ENCODE results near the gene MAN2A1. TPM values are rescaled to one million over a fixed set of nuclear protein-coding genes. Genes with fewer than 3 reads are reported as not detected.

The MAN2A1 gene
- polyA plus RNA-seq, 1 donor (not counting 4 experiments of a cell fraction or from before 2014, with no cell fraction given) = 63.8 TPM

DNA sequence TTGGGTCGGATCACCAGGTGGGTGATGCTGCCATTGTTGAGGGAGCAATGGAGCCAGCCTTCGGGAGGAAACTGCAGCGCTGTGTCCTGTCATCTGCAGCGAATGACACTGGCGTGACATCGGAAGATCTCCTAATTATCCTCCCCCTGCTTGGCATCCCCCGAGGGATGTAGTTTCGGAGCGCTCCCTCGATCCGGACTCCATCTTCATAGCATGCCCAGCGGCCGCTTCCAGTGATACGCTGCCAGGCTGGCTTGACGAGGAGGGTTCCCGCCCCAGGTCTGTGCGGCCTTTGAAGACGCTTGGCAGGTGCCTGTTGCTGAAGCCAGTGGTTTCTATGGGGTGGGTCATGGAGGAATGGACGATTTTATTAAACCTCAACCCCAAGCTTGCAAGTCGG, 194.9 kb downstream of the MAN2A1 start:
- H3K79me2 ChIP-seq (ENCODE audit: control insufficient read depth, insufficient read depth, low read length) = no peaks in the 10 kb centered on the region
- H3K4me1 ChIP-seq (ENCODE audit: control insufficient read depth, extremely low read depth, insufficient read depth, low read length) = no peaks in the 10 kb centered on the region
- H4K20me1 ChIP-seq (ENCODE audit: control insufficient read depth, extremely low read depth, insufficient read depth, low read length) = no peaks in the 10 kb centered on the region
- no peak overlapping the region for H3K27ac ChIP-seq (ENCODE audit: control insufficient read depth, insufficient read depth, low read length)
- FAIRE-seq (no peak), DNase-seq (ENCODE audit: low read depth, low spot score) (no peak)
- no peaks in the 10 kb centered on the region for H3K36me3 ChIP-seq (ENCODE audit: control insufficient read depth in 2 of 2, extremely low read depth in 1 of 2, insufficient read depth in 2 of 2, low read length in 2 of 2)
- no peak overlapping the region for H3K4me2 ChIP-seq (ENCODE audit: control insufficient read depth, extremely low read depth, insufficient read depth, low read depth, low read length)
- H3K4me3 ChIP-seq (ENCODE audit: control insufficient read depth in 2 of 3, extremely low read depth in 1 of 3, insufficient read depth in 2 of 3, low read depth in 1 of 3, low read length in 3 of 3) = no peak overlapping the region
- no peak overlapping the region for H2AFZ ChIP-seq (ENCODE audit: control insufficient read depth, low read length)
- no peaks in the 10 kb centered on the region for H3K27me3 ChIP-seq (ENCODE audit: control insufficient read depth, extremely low read depth, insufficient read depth, low read length)
- dilution Hi-C loops (cut with MboI; ENCODE audit: extremely low pct_ligation_motif_present, low sequenced_read_pairs) = no loop called here
- no peaks in the 10 kb centered on the region for H3K9me3 ChIP-seq (ENCODE audit: control insufficient read depth, low read depth, low read length)
- TF ChIP-seq, protein P1, sequence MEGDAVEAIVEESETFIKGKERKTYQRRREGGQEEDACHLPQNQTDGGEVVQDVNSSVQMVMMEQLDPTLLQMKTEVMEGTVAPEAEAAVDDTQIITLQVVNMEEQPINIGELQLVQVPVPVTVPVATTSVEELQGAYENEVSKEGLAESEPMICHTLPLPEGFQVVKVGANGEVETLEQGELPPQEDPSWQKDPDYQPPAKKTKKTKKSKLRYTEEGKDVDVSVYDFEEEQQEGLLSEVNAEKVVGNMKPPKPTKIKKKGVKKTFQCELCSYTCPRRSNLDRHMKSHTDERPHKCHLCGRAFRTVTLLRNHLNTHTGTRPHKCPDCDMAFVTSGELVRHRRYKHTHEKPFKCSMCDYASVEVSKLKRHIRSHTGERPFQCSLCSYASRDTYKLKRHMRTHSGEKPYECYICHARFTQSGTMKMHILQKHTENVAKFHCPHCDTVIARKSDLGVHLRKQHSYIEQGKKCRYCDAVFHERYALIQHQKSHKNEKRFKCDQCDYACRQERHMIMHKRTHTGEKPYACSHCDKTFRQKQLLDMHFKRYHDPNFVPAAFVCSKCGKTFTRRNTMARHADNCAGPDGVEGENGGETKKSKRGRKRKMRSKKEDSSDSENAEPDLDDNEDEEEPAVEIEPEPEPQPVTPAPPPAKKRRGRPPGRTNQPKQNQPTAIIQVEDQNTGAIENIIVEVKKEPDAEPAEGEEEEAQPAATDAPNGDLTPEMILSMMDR (optimal IDR thresholded peaks at IDR 0.05 in 1 of 3, IDR thresholded peaks at IDR 0.05 in 1 of 3, conservative IDR thresholded peaks at IDR 0.05 in 1 of 3; ENCODE audit: extremely low read depth in 1 of 3, insufficient read depth in 2 of 3, low read length in 3 of 3) = no peak
- no peak for TF ChIP-seq EZH2 (IDR thresholded peaks at IDR 0.05; ENCODE audit: low read length)
- H3K9ac ChIP-seq (ENCODE audit: control insufficient read depth, extremely low read depth, insufficient read depth, low read length) = no peak overlapping the region
- H3K9me1 ChIP-seq (ENCODE audit: control insufficient read depth, extremely low read depth, insufficient read depth, low read length) = no peaks in the 10 kb centered on the region

DNA sequence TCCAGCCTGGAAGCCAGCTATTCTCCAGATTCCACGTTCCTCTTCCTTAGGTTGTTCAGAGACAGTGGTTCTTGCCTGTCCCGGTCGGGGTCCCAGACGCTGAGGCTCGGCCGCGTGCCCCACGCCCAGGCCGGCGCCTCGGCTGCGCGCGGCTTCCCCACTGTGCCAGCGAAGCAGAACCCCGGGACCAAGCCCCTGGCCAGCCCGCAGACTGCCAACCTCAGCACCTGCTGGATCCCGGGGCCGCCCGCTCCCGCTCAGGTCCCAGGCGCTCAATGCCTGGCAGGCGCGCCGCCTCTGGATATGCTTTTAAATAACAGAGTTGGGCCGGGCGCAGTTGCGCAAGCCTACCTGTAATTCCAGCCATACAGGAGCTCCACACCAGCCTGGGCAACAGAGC, 195.5 kb downstream of the MAN2A1 start:
- no peaks in the 10 kb centered on the region for H3K4me1 ChIP-seq (ENCODE audit: control insufficient read depth, extremely low read depth, insufficient read depth, low read length)
- H3K9ac ChIP-seq (ENCODE audit: control insufficient read depth, extremely low read depth, insufficient read depth, low read length) = no peak overlapping the region
- no peak overlapping the region for H3K27ac ChIP-seq (ENCODE audit: control insufficient read depth, insufficient read depth, low read length)
- no peaks in the 10 kb centered on the region for H4K20me1 ChIP-seq (ENCODE audit: control insufficient read depth, extremely low read depth, insufficient read depth, low read length)
- no peaks in the 10 kb centered on the region for H3K79me2 ChIP-seq (ENCODE audit: control insufficient read depth, insufficient read depth, low read length)
- no peak for FAIRE-seq
- no peaks in the 10 kb centered on the region for H3K27me3 ChIP-seq (ENCODE audit: control insufficient read depth, extremely low read depth, insufficient read depth, low read length)
- TF ChIP-seq EZH2 (IDR thresholded peaks at IDR 0.05; ENCODE audit: low read length) = no peak
- TF ChIP-seq, protein P1 (optimal IDR thresholded peaks at IDR 0.05 in 1 of 3, IDR thresholded peaks at IDR 0.05 in 1 of 3, conservative IDR thresholded peaks at IDR 0.05 in 1 of 3; ENCODE audit: extremely low read depth in 1 of 3, insufficient read depth in 2 of 3, low read length in 3 of 3) = no peak
- H3K9me1 ChIP-seq (ENCODE audit: control insufficient read depth, extremely low read depth, insufficient read depth, low read length) = no peaks in the 10 kb centered on the region
- no peak overlapping the region for H2AFZ ChIP-seq (ENCODE audit: control insufficient read depth, low read length)
- H3K4me2 ChIP-seq (ENCODE audit: control insufficient read depth, extremely low read depth, insufficient read depth, low read depth, low read length) = no peak overlapping the region
- H3K36me3 ChIP-seq (ENCODE audit: control insufficient read depth in 2 of 2, extremely low read depth in 1 of 2, insufficient read depth in 2 of 2, low read length in 2 of 2) = no peaks in the 10 kb centered on the region
- H3K4me3 ChIP-seq (ENCODE audit: control insufficient read depth in 2 of 3, extremely low read depth in 1 of 3, insufficient read depth in 2 of 3, low read depth in 1 of 3, low read length in 3 of 3) = no peak overlapping the region
- dilution Hi-C loops (cut with MboI; ENCODE audit: extremely low pct_ligation_motif_present, low sequenced_read_pairs) = no loop called here
- no peak for DNase-seq (ENCODE audit: low read depth, low spot score)
- H3K9me3 ChIP-seq (ENCODE audit: control insufficient read depth, low read depth, low read length) = no peaks in the 10 kb centered on the region

All from keratinocyte (primary cell).